ENCODE measurements around the gene UGGT2.

Gene UGGT2

DNA sequence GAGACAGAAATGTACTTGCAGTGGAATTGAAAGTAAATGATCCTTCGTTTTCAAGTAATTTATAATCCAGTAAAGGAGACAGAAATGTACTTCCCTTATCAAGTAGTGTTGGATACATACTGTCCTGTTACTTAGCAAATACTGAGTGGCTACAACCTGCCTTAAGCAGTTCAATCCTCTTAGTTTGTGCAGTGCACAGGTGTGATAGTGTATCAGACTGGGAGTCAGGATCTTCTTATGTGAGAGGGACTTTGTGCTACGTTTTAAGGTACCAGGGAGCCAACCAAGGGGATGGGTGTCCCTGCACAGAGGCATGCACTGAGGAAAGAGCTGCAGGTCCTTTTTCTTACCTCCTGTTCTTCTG is 265.1 kb downstream of the UGGT2 start:
- Histone ChIP-seq H3K79me2 (ENCODE audit: low read length) (no peaks in the 10 kb centered on the region), H3K4me1 (ENCODE audit: low read length) (no peaks in the 10 kb centered on the region), H3K36me3 (replicated peaks; ENCODE audit: low read depth, low read length) (peaks cover 52% of the 10 kb centered on the region), H3K9ac (ENCODE audit: low read length) (no peak overlapping the region), H3K4me2 (ENCODE audit: low read length) (no peak overlapping the region), H3K27me3 (ENCODE audit: low read depth, low read length) (no peaks in the 10 kb centered on the region), H2AFZ (ENCODE audit: low read depth, low read length) (no peak overlapping the region), H3K4me3 (ENCODE audit: low read length) (no peak overlapping the region), H4K20me1 (ENCODE audit: insufficient read depth, low read length) (no peaks in the 10 kb centered on the region), H3K27ac (ENCODE audit: low read length) (no peak overlapping the region), H3K9me3 (ENCODE audit: insufficient read depth, low read length) (no peaks in the 10 kb centered on the region)
- no peak for TF ChIP-seq EZH2phosphoT487 (IDR thresholded peaks at IDR 0.05; ENCODE audit: low read depth)
- TF ChIP-seq, protein P1, sequence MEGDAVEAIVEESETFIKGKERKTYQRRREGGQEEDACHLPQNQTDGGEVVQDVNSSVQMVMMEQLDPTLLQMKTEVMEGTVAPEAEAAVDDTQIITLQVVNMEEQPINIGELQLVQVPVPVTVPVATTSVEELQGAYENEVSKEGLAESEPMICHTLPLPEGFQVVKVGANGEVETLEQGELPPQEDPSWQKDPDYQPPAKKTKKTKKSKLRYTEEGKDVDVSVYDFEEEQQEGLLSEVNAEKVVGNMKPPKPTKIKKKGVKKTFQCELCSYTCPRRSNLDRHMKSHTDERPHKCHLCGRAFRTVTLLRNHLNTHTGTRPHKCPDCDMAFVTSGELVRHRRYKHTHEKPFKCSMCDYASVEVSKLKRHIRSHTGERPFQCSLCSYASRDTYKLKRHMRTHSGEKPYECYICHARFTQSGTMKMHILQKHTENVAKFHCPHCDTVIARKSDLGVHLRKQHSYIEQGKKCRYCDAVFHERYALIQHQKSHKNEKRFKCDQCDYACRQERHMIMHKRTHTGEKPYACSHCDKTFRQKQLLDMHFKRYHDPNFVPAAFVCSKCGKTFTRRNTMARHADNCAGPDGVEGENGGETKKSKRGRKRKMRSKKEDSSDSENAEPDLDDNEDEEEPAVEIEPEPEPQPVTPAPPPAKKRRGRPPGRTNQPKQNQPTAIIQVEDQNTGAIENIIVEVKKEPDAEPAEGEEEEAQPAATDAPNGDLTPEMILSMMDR (IDR thresholded peaks at IDR 0.05; ENCODE audit: low read depth, low read length): no peak

DNA sequence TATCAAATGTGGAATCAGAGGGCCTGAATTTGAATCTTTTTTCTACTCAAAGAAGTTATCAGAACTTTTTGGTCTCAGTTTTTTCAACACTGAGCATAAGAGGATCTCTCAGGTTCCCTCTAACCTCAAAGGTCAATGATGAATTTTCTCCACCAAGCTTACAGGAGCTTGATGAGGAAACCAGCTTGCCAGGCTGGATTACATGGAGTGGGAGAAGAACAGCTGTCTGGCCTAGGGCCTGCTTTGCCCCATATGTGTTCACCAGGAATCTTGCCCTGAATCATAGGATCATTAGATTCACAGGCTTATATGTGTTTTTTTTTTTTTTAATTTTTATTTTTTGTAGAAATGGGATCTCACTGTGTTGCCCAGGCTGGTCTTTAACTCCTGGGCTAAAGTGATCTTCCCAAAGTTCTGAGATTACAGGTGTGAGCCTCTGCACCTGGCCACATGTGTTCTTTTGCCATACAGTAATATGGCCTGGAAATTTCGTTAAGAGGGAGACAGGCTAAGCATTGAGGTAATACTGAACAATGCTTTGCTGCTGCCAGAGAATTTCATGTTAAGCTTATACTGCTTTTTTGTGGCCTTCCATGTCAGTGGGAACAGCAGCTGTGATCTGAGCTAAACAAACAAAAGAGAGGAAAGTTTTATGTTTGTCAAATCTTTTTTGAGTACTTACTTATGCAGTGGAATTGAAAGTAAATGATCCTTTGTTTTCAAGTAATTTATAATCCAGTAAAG is 265.7 kb downstream of the UGGT2 start:
- no peak overlapping the region for H2AFZ ChIP-seq (ENCODE audit: low read depth, low read length)
- no peak overlapping the region for H3K4me3 ChIP-seq (ENCODE audit: low read length)
- no peak overlapping the region for H3K9ac ChIP-seq (ENCODE audit: low read length)
- H3K27ac ChIP-seq (ENCODE audit: low read length): no peak overlapping the region
- H3K4me1 ChIP-seq (ENCODE audit: low read length): no peaks in the 10 kb centered on the region
- H3K9me3 ChIP-seq (ENCODE audit: insufficient read depth, low read length): no peaks in the 10 kb centered on the region
- H3K36me3 ChIP-seq (replicated peaks; ENCODE audit: low read depth, low read length): peaks cover 46% of the 10 kb centered on the region
- H3K79me2 ChIP-seq (ENCODE audit: low read length): no peaks in the 10 kb centered on the region
- no peak overlapping the region for H3K4me2 ChIP-seq (ENCODE audit: low read length)
- H3K27me3 ChIP-seq (ENCODE audit: low read depth, low read length): no peaks in the 10 kb centered on the region
- TF ChIP-seq, protein P1 (IDR thresholded peaks at IDR 0.05; ENCODE audit: low read depth, low read length): no peak
- TF ChIP-seq EZH2phosphoT487 (IDR thresholded peaks at IDR 0.05; ENCODE audit: low read depth): no peak
- no peaks in the 10 kb centered on the region for H4K20me1 ChIP-seq (ENCODE audit: insufficient read depth, low read length)

DNA sequence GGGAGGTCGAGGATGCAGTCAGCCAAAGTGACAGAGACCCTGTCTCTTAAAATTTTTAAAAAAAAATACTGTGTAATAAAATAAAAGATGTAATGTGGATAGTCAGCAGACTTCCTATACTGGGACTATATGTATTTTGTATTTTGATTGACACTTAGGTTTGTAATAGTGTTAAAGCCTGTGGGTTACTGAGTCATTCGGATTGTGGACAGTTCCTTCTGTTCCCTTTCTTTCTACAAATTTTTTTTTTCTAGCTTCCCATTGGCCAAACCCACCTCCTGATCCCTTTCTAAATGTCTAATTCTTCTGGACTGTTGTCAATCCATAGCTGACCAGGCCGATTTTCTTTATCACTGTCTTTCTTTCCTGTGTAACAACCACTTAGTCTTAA is 268.3 kb downstream of the UGGT2 start:
- Histone ChIP-seq H3K9ac (ENCODE audit: low read length) (no peak overlapping the region), H3K36me3 (replicated peaks; ENCODE audit: low read depth, low read length) (peaks cover 37% of the 10 kb centered on the region)

DNA sequence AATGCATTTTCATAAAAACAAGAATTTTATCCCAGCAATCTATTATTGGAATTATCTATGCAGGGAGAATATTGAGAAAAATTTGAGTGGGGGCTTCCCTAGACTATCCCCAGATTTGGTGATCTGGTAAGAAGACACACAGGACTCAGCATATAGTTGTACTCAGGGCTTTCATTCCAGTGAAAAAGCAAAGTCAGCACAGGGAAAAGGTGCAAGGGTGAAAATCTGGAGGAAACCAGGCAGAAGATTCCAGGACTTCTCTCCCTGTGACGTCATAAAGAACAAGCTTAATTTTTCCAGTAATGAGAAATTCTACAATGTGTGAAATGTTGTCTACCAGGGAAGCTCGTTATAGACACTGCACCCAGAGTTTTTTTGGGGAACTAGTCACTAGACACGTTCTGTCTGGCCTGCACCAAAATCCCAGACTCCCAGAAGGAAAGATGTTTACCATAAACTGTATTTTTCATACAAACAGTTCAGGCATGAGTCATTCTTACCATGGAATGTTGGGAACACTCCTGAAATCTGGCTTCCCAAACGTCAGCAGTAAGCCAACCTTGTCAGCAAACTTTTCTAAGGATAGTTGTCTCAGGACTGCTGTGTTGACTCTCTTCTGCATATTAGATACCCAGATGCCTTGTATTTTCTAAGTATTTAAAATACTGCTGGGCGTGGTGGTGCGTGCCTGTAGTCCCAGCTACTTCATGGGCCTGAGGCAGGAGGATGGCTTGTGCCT is 268.9 kb downstream of the UGGT2 start:
- H3K9ac ChIP-seq (ENCODE audit: low read length): no peak overlapping the region
- H3K4me3 ChIP-seq (ENCODE audit: low read length): no peak overlapping the region
- no peaks in the 10 kb centered on the region for H3K27me3 ChIP-seq (ENCODE audit: low read depth, low read length)
- TF ChIP-seq, protein P1 (IDR thresholded peaks at IDR 0.05; ENCODE audit: low read depth, low read length): no peak
- TF ChIP-seq EZH2phosphoT487 (IDR thresholded peaks at IDR 0.05; ENCODE audit: low read depth): no peak
- H3K4me1 ChIP-seq (ENCODE audit: low read length): no peaks in the 10 kb centered on the region
- peaks cover 33% of the 10 kb centered on the region for H3K36me3 ChIP-seq (replicated peaks; ENCODE audit: low read depth, low read length)
- H3K9me3 ChIP-seq (ENCODE audit: insufficient read depth, low read length): no peaks in the 10 kb centered on the region
- 0 out of 2 replicates have a peak, but pooled peaks cover 6% of the 10 kb centered on the region for H3K79me2 ChIP-seq (ENCODE audit: low read length)
- H4K20me1 ChIP-seq (ENCODE audit: insufficient read depth, low read length): 0 out of 2 replicates have a peak, but pooled peaks cover 7% of the 10 kb centered on the region
- no peak overlapping the region for H3K27ac ChIP-seq (ENCODE audit: low read length)
- no peak overlapping the region for H2AFZ ChIP-seq (ENCODE audit: low read depth, low read length)
- no peak overlapping the region for H3K4me2 ChIP-seq (ENCODE audit: low read length)

More for the DNA sequence above, 268.3 kb downstream of the UGGT2 start:
- Histone ChIP-seq H3K79me2 (ENCODE audit: low read length) (0 out of 2 replicates have a peak, but pooled peaks cover 6% of the 10 kb centered on the region), H3K27ac (ENCODE audit: low read length) (no peak overlapping the region), H4K20me1 (ENCODE audit: insufficient read depth, low read length) (0 out of 2 replicates have a peak, but pooled peaks cover 7% of the 10 kb centered on the region), H2AFZ (ENCODE audit: low read depth, low read length) (no peak overlapping the region), H3K4me1 (ENCODE audit: low read length) (no peaks in the 10 kb centered on the region), H3K27me3 (ENCODE audit: low read depth, low read length) (no peaks in the 10 kb centered on the region), H3K4me3 (ENCODE audit: low read length) (no peak overlapping the region), H3K4me2 (ENCODE audit: low read length) (no peak overlapping the region), H3K9me3 (ENCODE audit: insufficient read depth, low read length) (no peaks in the 10 kb centered on the region)
- no peak for TF ChIP-seq EZH2phosphoT487 (IDR thresholded peaks at IDR 0.05; ENCODE audit: low read depth)
- TF ChIP-seq, protein P1 (IDR thresholded peaks at IDR 0.05; ENCODE audit: low read depth, low read length): no peak
